ENCODE results near the gene MED27. TPM values are rescaled to one million over a fixed set of nuclear protein-coding genes. Genes with fewer than 3 reads are reported as not detected.

Gene MED27
- total and polyA plus RNA-seq, 9 of the 15 experiments (the other 6 are each of a cell fraction or from before 2014, with no cell fraction given), result 24.4 to 91.0 (median 36.1) TPM

GRCh38 chr9:132040246-132040645 lies 39.4 kb downstream of the MED27 start:
- ChIA-PET CTCF (ENCODE audit: low intra/inter-chr PET ratio) (no interaction called here), POLR2A (interaction anchor here (1.3 kb wide), 1 partner anchor 21 kb away, joined by 4 read pairs; no protein-coding TSS in a partner anchor)
- FAIRE-seq (no peak), ATAC-seq (no peak), DNase-seq (ENCODE audit: extremely low read depth in 1 of 4, low spot score in 3 of 4) (no peak)
- WGBS (ENCODE audit: insufficient coverage, low coverage, missing lambda C conversion rate), result 93% methylated on average over 10 of the region's 10 CpGs
- Histone ChIP-seq H2AFZ (ENCODE audit: low read depth, low read length) (no peak overlapping the region), H3K27me3 (ENCODE audit: control insufficient read depth in 2 of 2, insufficient read depth in 2 of 2, low read length in 2 of 2) (no peaks in the 10 kb centered on the region), H3K4me3 (no peak overlapping the region), H3K9me1 (ENCODE audit: control insufficient read depth, insufficient read depth, low read length) (no peaks in the 10 kb centered on the region), H3K27ac (ENCODE audit: extremely low read depth, low read depth, low read length) (no peak overlapping the region), H3K4me2 (ENCODE audit: insufficient read depth, low read length) (no peak overlapping the region), H3K9ac (ENCODE audit: insufficient read depth in 1 of 2, low read depth in 2 of 2, low read length in 2 of 2) (no peak overlapping the region), H3K36me3 (ENCODE audit: control insufficient read depth, insufficient read depth, low read length) (no peaks in the 10 kb centered on the region), H3K79me2 (ENCODE audit: control insufficient read depth, insufficient read depth, low read length) (peaks cover 10% of the 10 kb centered on the region; the same call in 1 of the 3 replicates), H3K4me1 (replicated peaks in 1 of 2; ENCODE audit: control insufficient read depth in 2 of 2, insufficient read depth in 2 of 2, low read length in 2 of 2) (peaks cover 0 to 20% of the 10 kb centered on the region in 2 experiments; a peak in 3 of 5 replicates), H3K9me3 (replicated peaks; ENCODE audit: control insufficient read depth, insufficient read depth, low read depth, low read length) (no peaks in the 10 kb centered on the region), H4K20me1 (replicated peaks; ENCODE audit: control insufficient read depth, insufficient read depth, low read length) (peaks cover 11% of the 10 kb centered on the region)
- TF ChIP-seq CTBP1 (IDR thresholded peaks at IDR 0.05; ENCODE audit: borderline replicate concordance) (no peak), IFI16 (CRISPR knock-in tag; IDR thresholded peaks at IDR 0.05) (no peak), THRB (CRISPR knock-in tag; conservative IDR thresholded peaks at IDR 0.05) (no peak), RAD21 (CRISPR knock-in tag; conservative IDR thresholded peaks at IDR 0.05 in 1 of 2, IDR thresholded peaks at IDR 0.05 in 1 of 2) (no peak)
- no TSS peak for BruUV-seq (replicated peaks)
- in situ Hi-C loops (cut with MboI) (no loop called here), intact Hi-C loops (cut with micrococcal nuclease) (no loop called here)

Data from K562 (cell line).